HL-60 (cell line): ENCODE data around the gene BRF1.

Experiments used
- CTCF ChIP-seq: IDR thresholded peaks from one replicate; pipeline ENCODE4 v1.5.1; 2011; ENCODE audit warnings: low read length, control low read depth, inconsistent platforms; ENCODE audit not compliant: insufficient read depth
- POLR2AphosphoS5 ChIP-seq: IDR thresholded peaks from 2 replicates; pipeline ENCODE4 v1.6.1; 2012; ENCODE audit warnings: low read depth

DNA sequence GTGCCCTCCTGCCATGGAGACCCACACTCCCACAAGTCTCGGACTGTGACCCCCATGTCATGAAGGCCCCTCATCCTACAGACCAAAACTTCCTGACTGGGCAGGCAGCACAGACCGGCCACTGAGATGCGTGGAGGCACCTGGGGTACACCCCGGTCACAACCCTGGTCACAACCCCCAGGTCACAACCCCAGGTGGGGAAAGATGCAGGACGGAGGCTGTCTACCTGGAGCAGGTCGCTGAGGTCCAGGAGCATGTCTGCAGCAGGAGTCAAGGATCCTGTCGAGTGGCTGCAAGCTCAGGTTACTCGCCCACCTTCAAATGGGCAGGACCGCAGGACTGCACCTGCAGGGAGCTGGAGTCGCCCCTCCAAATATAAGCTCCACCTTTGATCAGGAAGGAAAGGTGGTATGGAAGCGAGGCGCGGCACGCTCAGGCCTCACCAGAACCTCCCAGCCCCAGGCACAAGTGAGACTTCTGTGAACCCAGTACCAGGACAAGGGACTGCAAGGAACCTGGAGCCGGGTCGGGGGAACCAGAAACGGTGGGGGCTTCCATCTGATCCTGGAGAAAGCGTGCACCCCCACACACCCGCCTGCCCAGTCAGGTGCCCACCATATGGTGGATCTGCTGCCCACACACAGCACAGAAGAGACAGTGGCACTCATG lies 44.4 kb downstream of the BRF1 start:
- no peak for TF ChIP-seq CTCF
- no peak for TF ChIP-seq POLR2AphosphoS5
